GM21381 (cell line): ENCODE results near the gene L1CAM.

Source experiments
- ATAC-seq: cut with Tn5 transposase; IDR thresholded peaks from one replicate; pipeline ENCODE4 v1.9.1; 2021; ENCODE audit warnings: mild to moderate bottlenecking, moderate library complexity; ENCODE audit not compliant: unreplicated experiment

L1CAM gene

DNA sequence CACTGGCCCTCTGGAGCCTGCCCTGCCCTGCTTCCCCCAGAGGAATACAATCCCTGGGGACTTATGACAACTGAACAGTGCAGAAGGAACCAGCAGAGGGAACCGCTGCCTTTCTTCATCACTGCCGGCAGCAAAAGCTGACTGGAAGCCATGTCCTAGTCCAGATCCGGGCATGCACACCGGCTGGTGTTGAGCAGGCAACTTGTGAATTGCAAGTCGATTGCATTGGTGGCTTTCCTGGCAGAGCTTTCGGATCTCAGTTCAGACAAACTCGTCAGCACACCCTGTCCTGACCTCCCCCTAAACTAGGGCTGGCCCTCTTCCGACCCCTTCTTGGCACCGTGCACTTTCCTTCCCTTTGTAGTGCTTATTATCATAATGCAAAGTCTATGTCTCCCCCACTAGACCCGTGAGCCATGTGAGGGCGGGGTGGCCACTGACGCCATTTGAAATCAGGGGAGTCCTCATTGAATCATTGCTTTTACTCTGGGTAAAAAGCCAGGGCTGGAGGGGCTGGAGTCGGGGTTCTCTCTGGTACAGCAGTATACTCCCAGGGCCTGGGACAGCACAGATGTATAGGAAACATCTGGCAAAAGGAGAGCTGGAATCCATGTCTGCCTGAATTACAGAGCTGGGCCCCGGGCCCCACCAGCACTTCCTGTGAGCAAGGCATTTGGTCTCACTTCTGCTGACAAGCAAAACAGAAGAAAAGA, 38.3 kb upstream of the L1CAM start:
- no peak for ATAC-seq

GRCh38 chrX:153922932-153923857, 37.2 kb upstream of the L1CAM start:
- no peak for ATAC-seq

GRCh38 chrX:153921511-153922446, 35.8 kb upstream of the L1CAM start:
- ATAC-seq = no peak

DNA sequence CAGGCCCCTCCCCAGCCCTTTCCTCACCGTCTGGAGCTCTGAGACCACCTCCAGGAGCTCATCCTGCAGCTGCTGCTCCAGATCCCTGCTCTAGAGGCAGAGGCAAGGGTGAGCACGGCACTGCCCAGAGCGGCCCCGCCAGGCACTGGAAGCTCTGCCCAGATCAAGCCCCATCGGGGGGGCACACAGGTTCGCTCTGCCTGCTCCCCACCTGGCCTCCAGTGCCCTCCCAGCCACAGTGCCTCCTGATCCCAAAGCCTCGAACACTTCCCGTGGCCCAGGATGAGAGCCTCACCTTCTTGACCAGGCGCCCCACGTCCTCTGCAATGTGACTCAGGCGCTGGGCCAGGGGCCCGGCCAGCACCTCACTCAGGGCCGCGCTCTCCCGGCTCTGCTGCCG, 35.1 kb upstream of the L1CAM start:
- ATAC-seq = no peak

DNA sequence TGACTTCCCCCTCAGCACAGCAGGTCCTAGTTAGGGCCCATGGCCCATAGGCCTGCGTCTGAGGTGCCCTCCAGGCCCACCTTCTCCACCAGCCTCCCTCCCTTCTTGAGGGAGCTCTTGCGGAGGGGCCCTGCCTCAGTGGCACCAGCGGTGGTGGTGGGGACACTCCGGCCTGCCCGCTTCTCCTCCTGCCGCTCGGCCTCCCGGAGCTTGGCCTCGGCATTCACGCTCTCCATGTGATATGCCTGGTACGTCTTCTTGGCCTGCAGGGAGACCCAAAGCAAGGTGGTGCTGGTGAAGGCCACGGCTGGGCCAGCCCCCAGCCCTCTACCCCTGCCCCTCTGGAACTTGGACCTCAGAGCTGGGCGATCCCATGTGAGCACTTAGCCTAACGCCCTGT, 34.6 kb upstream of the L1CAM start:
- ATAC-seq = no peak

DNA sequence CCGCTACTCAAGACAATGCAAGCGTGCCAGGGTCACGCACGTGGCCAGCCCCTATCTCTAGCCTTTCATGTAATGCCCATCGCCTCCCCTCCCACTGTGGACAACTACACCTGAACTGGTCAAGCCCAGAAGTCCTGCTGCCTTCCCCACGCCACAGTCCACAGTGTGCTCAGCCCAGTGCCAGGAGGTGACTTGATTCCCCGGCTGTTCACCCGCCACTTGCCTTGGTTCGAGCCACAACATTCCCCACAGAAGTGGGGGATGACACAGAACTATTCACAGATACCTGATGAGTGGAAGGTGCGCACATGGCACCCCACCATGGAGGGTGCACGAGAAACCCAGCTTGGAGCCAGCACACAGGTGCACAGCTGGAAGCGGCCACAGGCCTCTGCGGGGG, 33.3 kb upstream of the L1CAM start:
- no peak for ATAC-seq

- no peak for ATAC-seq
Measured at GRCh38 chrX:153917869-153918268, 31.9 kb upstream of the L1CAM start.

- no peak for ATAC-seq
Measured at GRCh38 chrX:153913701-153914100, 27.7 kb upstream of the L1CAM start.

GRCh38 chrX:153913211-153913610, 27.2 kb upstream of the L1CAM start:
- ATAC-seq = no peak

DNA sequence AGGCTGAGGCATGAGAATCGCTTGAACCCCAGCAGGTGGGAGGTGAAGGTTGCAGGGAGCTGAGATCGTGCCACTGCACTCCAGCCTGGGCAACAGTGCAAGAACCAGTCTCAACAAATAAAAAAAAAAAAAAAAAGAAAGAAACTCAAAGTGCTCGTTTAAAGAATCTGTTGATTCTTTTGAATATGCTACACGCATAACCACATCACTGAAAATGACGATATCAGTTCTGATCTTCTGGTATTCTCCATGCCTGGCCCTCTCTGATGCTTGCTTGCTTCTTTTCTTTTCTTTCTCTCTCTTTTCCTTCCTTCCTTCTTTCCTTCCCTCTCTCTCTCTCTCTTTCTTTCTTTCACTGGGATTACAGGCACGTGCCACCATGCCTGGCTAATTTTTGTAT, 25.8 kb upstream of the L1CAM start:
- no peak for ATAC-seq

- no peak for ATAC-seq
Measured at GRCh38 chrX:153910446-153910845, 24.5 kb upstream of the L1CAM start.

DNA sequence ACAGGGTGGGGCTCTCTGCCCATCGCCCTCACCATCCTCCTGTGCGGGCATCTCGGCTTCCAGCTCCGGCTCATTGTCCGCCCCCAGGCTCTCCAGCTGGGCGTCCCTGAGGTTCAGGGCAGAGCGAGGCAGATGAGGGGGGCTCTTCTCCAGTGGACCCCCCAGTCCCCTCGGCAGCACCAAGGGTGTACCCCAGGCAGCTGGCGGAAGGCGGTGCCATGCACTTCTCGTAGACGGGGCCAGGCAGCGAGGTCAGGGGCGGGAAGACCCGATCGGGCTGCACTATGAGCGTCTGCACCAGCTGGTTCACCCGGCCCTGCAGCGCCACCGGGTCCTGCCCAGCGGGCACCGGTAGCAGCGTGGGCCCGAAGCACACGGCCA, 24.0 kb upstream of the L1CAM start:
- no peak for ATAC-seq

- ATAC-seq = no peak
Measured at GRCh38 chrX:153909024-153909979, 23.3 kb upstream of the L1CAM start.

DNA sequence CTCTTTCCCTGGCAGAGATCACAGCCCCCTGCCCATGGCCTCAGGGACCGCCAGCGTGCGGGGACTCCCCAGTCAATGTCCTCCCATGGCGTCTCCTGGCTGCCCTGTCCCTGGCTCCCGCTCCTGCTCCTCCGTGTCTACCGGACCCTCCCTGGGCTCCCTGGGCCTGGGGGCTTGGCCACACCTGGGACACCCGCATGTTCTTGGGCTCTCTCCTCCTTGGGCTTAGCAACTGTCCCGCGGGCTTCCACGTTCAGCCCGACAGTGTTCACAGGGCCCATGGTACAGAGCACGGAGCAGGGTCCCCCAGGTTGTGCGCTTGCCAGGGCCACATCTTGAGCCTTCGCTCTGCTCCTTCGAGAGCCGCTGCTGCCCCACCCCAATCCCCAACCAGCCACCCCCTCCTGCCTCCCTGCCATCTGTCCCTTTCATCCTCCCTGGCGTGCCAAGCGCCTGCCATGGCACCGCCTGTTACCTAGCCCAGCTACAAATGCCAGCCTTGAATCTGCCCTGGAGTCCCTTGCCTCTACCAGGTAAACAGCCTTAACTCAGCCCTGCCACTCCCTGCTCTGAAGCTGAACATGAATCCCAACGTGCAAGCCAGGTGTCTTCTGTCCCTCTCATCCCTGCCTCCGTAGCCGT, 22.4 kb upstream of the L1CAM start:
- no peak for ATAC-seq

- no peak for ATAC-seq
Measured at GRCh38 chrX:153907456-153907855, 21.5 kb upstream of the L1CAM start.

- no peak for ATAC-seq
Measured at GRCh38 chrX:153906126-153906917, 20.3 kb upstream of the L1CAM start.

- ATAC-seq = no peak
Measured at GRCh38 chrX:153905481-153906095, 19.6 kb upstream of the L1CAM start.
